HCT116 (cell line): Measurements from ENCODE around the gene HPN. TPM values are rescaled to one million over a fixed set of nuclear protein-coding genes. Genes with fewer than 3 reads are reported as not detected.

ENCODE experiments used
- ATAC-seq: fragments of 200-7000 bp; cut with Tn5 transposase; 2 replicates; pipeline ENCODE4 v1.9.1; 2020; ENCODE audit warnings: mild to moderate bottlenecking, moderate library complexity
- BruUV-seq: library from RNA; stranded (reverse); fragments of 400-500 nt; replicated peaks from 2 replicates; lab custom pipeline; 2021; lab: Mats Ljungman, UMichigan
- CTCF ChIA-PET: fragments of 300-600 bp; sonication (Branson Sonifier 250); formaldehyde crosslinking; loops from one replicate; lab custom pipeline; 2021; ENCODE audit warnings: antibody characterized with exemption; lab: Charles Lee
- POLR2A ChIA-PET: fragments of 300-600, 350-600 bp; sonication (Branson Sonifier 250); formaldehyde crosslinking; loops from one replicate; lab custom pipeline; 2021; ENCODE audit warnings: antibody characterized with exemption; lab: Charles Lee
- RAD21 ChIA-PET, 2 experiments: fragments of 300-600 bp; sonication (Branson Sonifier 250); formaldehyde crosslinking; loops; one replicate each; lab custom pipeline; 2023; ENCODE audit warnings: low total read pairs in 2 of 2; ENCODE audit not compliant: uncharacterized antibody in 2 of 2, unreplicated experiment in 2 of 2, low non-redundant PET in 1 of 2; lab: Charles Lee
- DNase-seq: peaks from one replicate; pipeline ENCODE4 v3.0.0-alpha.2; 2010; ENCODE audit warnings: low read depth, low spot score
- H2AFZ ChIP-seq: fragments of 200-600 bp; shearing (Covaris generic), sonication (generic); 2 replicates; pipeline ENCODE4 v1.6.1; 2017; ENCODE audit warnings: low read depth, mixed run types, mixed read lengths, antibody characterized with exemption, low read length; ENCODE audit not compliant: poor library complexity, severe bottlenecking
- H3K27ac ChIP-seq: 2 replicates; pipeline ENCODE4 v1.5.1; 2012; ENCODE audit warnings: low read depth, low read length
- H3K27me3 ChIP-seq: fragments of 200-600 bp; sonication (generic); 2 replicates; pipeline ENCODE4 v1.6.1; 2016; ENCODE audit warnings: mixed run types, low read length, mixed read lengths; ENCODE audit not compliant: insufficient read depth
- H3K36me3 ChIP-seq, 2 experiments: fragments of 200-500 bp in 1 of 2; fragments of 200-600 bp in 1 of 2; sonication (Bioruptor generic) in 1 of 2; sonication (generic) in 1 of 2; 2 replicates each; pipeline versions ENCODE4 v1.5.1 to v1.6.1; 2014 to 2016; ENCODE audit warnings: low read length in 2 of 2, inconsistent platforms in 1 of 2, mixed read lengths in 1 of 2, mixed run types in 1 of 2; ENCODE audit not compliant: insufficient read depth in 2 of 2, control insufficient read depth in 1 of 2
- H3K4me1 ChIP-seq, 2 experiments: fragments of 200-600 bp in 1 of 2; sonication (generic) in 1 of 2; 2 replicates each; pipeline versions ENCODE4 v1.5.1 to v1.6.1; 2012 to 2017; ENCODE audit warnings: low read length in 2 of 2, inconsistent platforms in 1 of 2, mild to moderate bottlenecking in 1 of 2, mixed read lengths in 1 of 2, mixed run types in 1 of 2, moderate library complexity in 1 of 2; ENCODE audit not compliant: insufficient read depth in 2 of 2, control insufficient read depth in 1 of 2
- H3K4me2 ChIP-seq: fragments of 200-600 bp; sonication (generic); 2 replicates; pipeline ENCODE4 v1.6.1; 2017; ENCODE audit warnings: mixed run types, low read length, mixed read lengths
- H3K4me3 ChIP-seq, 2 experiments: fragments of 200-600 bp in 1 of 2; sonication (generic) in 1 of 2; replicated peaks in 1 of 2; 2 replicates each; pipeline ENCODE4 v1.5.1; 2011 to 2016; ENCODE audit warnings: low read length in 2 of 2, control low read depth in 1 of 2, low read depth in 1 of 2, mild to moderate bottlenecking in 1 of 2, mixed read lengths in 1 of 2, mixed run types in 1 of 2
- H3K79me2 ChIP-seq: fragments of 200-600 bp; sonication (generic); 2 replicates; pipeline ENCODE4 v1.6.1; 2017; ENCODE audit warnings: mild to moderate bottlenecking, mixed run types, low read length, moderate library complexity, mixed read lengths; ENCODE audit not compliant: insufficient read depth
- H3K9ac ChIP-seq: fragments of 200-600 bp; sonication (generic); 2 replicates; pipeline ENCODE4 v1.6.1; 2016; ENCODE audit warnings: low read length, mixed read lengths
- H3K9me2 ChIP-seq: fragments of 200-600 bp; sonication (generic), shearing (Covaris generic); 2 replicates; pipeline ENCODE4 v1.6.1; 2017; ENCODE audit warnings: mixed run types, mild to moderate bottlenecking, moderate library complexity; ENCODE audit not compliant: insufficient read depth
- H3K9me3 ChIP-seq, 2 experiments: fragments of 200-500 bp in 1 of 2; fragments of 200-600 bp in 1 of 2; sonication (Bioruptor generic) in 1 of 2; sonication (generic) in 1 of 2; 2 replicates each; pipeline ENCODE4 v1.6.1; 2014 to 2017; ENCODE audit warnings: low read length in 2 of 2, mixed read lengths in 2 of 2, inconsistent platforms in 1 of 2, low read depth in 1 of 2, mild to moderate bottlenecking in 1 of 2, mixed run types in 1 of 2, moderate library complexity in 1 of 2; ENCODE audit not compliant: control insufficient read depth in 1 of 2, insufficient read depth in 1 of 2
- H4K20me1 ChIP-seq: fragments of 200-600 bp; sonication (generic), shearing (Covaris generic); 2 replicates; pipeline ENCODE4 v1.6.1; 2017; ENCODE audit warnings: mixed run types, mild to moderate bottlenecking, moderate library complexity; ENCODE audit not compliant: insufficient read depth
- ELF1 ChIP-seq: IDR thresholded peaks from 2 replicates; pipeline ENCODE4 v1.6.1; 2012; ENCODE audit warnings: low read depth, borderline replicate concordance
- SP1 ChIP-seq: IDR thresholded peaks from 2 replicates; pipeline ENCODE4 v1.6.1; 2012; ENCODE audit warnings: low read depth
- YY1 ChIP-seq: IDR thresholded peaks from 2 replicates; pipeline ENCODE4 v1.6.1; 2011; ENCODE audit warnings: low read length, low read depth, moderate library complexity, mild to moderate bottlenecking; ENCODE audit not compliant: insufficient replicate concordance; ENCODE audit errors: extremely low read depth
- intact Hi-C: fragments of 100-400 bp; cut with micrococcal nuclease; formaldehyde crosslinking; loops from 2 replicates; pipeline ENCODE4 v1.10.0; 2022
- total RNA-seq: library from RNA; stranded (reverse); gene quantifications from one replicate; pipeline ENCODE4 v1.2.1, GENCODE V29; 2021; ENCODE audit not compliant: unreplicated experiment
- TF ChIP-seq, protein P1 (sequence below): IDR thresholded peaks from 2 replicates; pipeline ENCODE4 v1.6.1; 2012; ENCODE audit warnings: low read depth

The HPN gene
- total RNA-seq, 1 experiment from 2014 or later = 0.32 TPM

- TF ChIP-seq, protein P1, sequence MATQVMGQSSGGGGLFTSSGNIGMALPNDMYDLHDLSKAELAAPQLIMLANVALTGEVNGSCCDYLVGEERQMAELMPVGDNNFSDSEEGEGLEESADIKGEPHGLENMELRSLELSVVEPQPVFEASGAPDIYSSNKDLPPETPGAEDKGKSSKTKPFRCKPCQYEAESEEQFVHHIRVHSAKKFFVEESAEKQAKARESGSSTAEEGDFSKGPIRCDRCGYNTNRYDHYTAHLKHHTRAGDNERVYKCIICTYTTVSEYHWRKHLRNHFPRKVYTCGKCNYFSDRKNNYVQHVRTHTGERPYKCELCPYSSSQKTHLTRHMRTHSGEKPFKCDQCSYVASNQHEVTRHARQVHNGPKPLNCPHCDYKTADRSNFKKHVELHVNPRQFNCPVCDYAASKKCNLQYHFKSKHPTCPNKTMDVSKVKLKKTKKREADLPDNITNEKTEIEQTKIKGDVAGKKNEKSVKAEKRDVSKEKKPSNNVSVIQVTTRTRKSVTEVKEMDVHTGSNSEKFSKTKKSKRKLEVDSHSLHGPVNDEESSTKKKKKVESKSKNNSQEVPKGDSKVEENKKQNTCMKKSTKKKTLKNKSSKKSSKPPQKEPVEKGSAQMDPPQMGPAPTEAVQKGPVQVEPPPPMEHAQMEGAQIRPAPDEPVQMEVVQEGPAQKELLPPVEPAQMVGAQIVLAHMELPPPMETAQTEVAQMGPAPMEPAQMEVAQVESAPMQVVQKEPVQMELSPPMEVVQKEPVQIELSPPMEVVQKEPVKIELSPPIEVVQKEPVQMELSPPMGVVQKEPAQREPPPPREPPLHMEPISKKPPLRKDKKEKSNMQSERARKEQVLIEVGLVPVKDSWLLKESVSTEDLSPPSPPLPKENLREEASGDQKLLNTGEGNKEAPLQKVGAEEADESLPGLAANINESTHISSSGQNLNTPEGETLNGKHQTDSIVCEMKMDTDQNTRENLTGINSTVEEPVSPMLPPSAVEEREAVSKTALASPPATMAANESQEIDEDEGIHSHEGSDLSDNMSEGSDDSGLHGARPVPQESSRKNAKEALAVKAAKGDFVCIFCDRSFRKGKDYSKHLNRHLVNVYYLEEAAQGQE = no peak
- TF ChIP-seq YY1 = no peak
Observed at GRCh38 chr19:35098413-35099049, 57.0 kb downstream of the HPN start (continued).

GRCh38 chr19:35099155-35099896 is 57.8 kb downstream of the HPN start:
- DNase-seq (no peak), ATAC-seq (no peak)
- H3K79me2 ChIP-seq = no peaks in the 10 kb centered on the region
- no peak overlapping the region for H3K4me3 ChIP-seq
- intact Hi-C loops = no loop called here
- H3K9ac ChIP-seq = no peak overlapping the region
- BruUV-seq = no TSS peak
- ChIA-PET CTCF (interaction anchor here (0.7 kb wide), 1 partner anchor 9 kb away, joined by 3 read pairs; no protein-coding TSS in a partner anchor), RAD21 (no interaction called here), POLR2A (no interaction called here)
- no peaks in the 10 kb centered on the region for H3K9me2 ChIP-seq
- H3K36me3 ChIP-seq = no peaks in the 10 kb centered on the region
- no peak overlapping the region for H3K27ac ChIP-seq
- H2AFZ ChIP-seq = no peak overlapping the region
- H4K20me1 ChIP-seq = no peaks in the 10 kb centered on the region
- no peak overlapping the region for H3K4me2 ChIP-seq
- no peaks in the 10 kb centered on the region for H3K9me3 ChIP-seq
- H3K4me1 ChIP-seq = no peaks in the 10 kb centered on the region
- TF ChIP-seq ELF1 = no peak
- no peak for TF ChIP-seq SP1
- H3K27me3 ChIP-seq = no peaks in the 10 kb centered on the region
